Amygdala (tissue), 56 donors: ENCODE data around the gene ZBED4.

Experiments used
- DNase-seq, 56 donors: peaks; one replicate each; lab custom pipeline; 2025; lab: John Stamatoyannopoulos, UW

ZBED4 gene

DNA sequence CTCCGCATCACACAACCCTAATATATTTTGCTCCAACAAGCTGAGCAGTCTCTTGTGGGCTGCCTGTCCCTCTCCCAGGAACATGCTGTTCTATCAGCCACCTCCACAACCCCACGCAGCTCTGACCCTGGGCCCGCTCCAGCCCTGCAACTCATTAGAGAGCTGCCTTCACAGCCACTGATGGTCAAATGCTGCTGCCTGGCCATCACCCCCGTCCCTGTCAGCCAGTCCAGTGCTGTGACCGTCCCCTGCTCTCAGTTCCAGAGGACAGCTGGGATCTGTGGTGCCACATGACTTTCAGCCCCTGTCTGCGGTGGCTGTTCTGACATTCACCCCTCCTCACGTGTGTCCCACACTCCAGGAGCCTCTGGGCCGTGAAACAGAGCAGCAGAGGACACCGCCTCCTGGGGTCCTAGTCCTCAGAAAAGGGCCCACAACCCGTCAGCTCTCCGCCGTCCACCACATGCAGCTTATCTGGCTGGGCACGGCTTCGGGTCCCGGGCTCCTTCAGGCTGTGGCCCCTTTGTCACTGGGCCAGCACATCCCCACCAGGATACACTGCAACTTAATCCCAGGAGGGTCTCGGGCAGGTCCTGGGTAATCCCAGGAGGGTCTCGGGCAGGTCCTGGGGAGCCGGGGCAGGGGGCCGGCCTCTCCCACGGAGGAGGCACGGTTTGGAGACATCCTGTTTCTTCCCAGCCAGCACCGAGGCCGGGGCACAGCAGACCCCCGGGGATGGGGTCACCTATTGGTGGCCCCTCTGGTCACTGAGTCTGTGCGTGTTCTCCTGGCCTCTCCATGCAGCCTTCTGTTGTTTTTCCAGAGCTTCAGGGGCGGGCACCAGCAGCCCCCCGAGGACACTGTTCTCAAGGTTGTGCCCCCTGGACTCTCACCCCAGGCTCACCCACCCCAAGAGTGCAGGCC lies 79.9 kb downstream of the ZBED4 start:
- peak in 26 of 56 donors; percentile 8 to 72 (median 52) for DNase-seq

DNA sequence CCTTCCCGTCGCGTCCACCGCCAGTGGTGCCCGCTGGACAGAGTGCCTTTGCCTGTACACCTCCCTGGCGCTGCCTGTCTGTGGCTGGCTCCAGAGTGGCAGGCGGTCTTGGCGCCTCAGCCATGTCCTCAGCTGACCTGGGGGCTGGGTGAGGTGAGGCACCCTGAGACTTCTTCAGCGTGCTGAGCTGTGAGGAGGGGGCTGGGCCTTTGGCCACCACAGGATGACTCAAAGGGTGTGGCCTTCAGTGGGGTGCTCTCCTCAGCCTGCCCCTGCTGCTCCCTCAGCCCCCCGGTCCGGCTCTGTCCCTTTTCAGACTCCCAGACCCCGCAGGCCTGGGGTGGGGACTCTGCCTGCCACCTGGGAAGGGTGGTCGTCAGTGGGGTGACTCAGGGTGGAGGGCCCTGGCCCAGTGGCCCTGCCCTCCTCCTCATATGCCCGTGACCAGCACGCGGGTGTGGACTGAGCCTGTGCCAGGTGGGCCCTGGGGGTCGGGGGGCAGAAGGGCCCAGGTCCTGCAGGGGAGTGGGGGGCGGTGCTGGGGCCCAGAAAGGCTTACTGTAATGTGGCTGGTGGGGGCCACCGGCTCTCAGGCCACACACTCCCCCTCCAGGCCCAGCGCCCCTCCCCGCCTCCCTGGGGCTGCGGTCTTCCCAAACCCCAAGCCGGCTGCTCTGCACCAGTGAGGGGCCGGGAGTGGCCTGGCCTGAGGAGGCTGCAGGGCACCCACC lies 80.7 kb downstream of the ZBED4 start:
- peak in 17 of 56 donors; percentile 9 to 66 (median 27) for DNase-seq

DNA sequence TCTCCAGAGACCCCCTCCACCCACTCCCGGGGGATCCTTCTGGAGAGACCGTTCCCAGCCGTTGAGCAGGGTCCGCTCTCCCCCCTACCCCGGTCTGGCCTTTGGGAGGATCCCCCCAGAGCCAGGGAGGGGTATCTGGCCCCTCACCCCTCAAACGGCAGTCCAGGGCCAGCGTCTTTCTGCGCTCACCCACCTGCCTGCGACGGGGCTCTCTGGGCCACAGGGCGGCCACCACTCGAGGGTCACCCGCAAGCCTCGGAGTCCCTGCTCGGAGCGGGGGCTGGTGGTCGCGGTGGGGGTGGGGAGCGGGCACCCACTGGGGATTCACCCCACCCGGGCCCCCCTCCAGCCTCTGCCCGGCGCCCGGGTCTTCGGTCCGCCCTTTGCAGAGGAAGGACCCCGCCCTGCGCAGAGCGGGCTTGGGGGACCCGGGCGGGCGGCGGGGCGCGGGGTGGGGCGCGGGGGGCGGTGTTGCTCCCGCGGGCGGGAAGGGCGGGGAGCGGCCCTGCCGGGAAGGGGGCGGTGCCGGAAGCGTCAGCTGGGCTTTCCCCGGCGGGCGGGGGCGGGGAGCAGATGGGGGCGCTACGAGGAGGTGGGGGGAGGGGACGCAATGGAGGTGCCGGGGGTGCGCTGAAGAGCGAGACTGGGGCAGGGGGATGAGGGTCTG lies 81.4 kb downstream of the ZBED4 start:
- peak in 28 of 56 donors; percentile 5 to 77 (median 46) for DNase-seq

DNA sequence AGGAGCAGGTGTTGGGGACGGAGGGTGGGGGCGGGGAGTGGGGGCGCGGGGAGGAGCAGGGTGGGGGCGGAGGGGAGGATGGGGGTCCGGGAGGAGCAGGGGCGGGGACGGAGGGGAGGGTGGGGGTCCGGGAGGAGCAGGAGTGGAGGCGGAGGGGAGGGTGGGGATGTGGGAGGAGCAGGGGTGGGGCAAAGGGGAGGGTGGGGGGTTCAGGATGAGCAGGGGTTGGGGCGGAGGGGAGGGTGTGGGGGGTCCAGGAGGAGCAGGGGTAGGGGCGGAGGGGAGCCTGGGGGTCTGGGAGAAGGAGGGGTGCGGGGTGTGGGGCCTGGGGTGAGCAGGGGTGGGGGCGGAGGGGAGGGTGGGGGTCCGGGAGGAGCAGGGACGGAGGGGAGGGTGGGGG lies 81.9 kb downstream of the ZBED4 start:
- DNase-seq: peak in 2 of 56 donors; percentile 41 to 75

DNA sequence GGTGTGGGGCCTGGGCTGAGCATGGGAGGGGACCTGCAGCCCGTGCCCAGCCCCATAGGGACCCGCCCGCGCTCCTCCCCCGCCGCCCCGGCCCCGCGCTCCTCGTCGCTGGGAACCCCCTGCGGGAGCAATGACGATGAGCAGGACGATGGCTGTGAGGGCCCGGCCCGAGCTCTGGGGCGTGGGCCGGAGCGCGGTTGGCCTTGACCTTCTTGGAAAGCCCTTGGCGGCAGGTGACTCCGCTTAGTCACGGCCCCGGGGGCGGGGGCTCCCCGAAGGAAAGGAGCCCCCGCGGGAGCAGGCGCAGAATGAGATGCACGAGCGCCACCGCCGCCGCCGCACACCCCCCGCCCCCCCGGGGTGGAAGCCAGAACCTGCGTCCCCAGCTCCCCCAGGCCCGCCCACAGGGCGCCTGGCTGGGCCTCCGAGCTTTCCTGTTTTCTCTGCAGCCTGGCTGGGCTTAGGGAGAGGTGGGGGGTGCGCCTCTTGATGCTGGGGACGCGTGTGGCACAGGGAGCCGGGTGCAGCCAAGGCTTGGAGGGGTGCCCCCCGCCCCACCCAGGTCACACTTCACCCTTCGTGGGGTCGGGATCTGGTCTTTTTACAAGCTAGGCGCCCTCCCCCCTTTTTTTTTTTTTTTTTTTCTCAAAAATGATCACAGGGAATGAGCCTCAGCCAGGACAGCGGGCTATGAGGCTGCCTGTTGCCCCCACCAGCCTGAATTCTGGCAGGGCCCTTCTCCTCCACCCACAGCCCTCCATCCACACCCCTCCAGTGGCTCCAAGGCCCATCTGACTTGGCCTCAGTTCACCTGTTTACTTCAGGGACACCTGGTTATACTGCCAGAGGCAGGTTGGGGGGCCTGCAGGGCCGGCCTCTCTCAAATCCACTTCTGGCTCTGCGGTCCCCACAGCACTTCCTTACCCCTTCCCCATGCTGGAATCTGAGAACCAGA lies 82.7 kb downstream of the ZBED4 start:
- DNase-seq: peak in 39 of 56 donors; percentile 11 to 96 (median 62)

DNA sequence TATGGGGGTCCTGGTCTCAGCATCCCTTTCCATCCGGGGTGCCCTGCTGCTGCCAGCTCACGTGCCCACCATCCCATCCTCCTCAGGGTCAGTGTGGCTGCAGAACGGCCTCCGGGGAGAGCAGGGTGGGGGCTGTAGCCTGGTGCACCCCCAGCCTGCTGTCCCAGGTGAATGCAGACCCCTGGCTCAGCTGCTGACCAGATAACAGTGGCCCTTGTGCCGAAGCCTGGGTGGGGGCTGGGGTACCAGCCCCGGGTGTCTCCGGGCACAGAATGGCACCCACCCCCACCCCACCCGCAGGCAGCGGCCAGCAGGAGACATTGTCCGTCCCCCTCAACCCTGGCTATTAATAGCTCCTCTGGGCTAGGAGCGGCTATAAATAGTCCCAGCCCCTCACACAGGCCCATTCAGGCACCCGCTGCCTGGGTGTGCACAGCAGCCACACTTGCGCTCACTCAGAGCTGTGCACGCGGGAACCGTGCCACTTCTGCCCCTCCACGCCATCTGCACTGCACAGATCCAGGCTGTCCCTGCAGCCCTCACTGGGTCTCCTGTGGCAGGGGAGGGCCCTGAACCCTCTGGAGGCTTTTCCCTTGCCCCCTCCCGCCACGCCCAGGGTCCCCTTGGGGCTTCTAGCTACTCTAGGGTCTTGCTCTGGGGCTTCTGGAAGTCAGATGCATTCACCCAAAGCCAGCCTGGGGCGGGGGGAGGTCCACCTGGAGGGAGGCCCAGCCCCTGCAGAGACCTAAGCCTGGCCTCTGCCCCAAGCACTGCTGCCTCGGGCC lies 83.5 kb downstream of the ZBED4 start:
- DNase-seq: peak in 50 of 56 donors; percentile 24 to 89 (median 68)

DNA sequence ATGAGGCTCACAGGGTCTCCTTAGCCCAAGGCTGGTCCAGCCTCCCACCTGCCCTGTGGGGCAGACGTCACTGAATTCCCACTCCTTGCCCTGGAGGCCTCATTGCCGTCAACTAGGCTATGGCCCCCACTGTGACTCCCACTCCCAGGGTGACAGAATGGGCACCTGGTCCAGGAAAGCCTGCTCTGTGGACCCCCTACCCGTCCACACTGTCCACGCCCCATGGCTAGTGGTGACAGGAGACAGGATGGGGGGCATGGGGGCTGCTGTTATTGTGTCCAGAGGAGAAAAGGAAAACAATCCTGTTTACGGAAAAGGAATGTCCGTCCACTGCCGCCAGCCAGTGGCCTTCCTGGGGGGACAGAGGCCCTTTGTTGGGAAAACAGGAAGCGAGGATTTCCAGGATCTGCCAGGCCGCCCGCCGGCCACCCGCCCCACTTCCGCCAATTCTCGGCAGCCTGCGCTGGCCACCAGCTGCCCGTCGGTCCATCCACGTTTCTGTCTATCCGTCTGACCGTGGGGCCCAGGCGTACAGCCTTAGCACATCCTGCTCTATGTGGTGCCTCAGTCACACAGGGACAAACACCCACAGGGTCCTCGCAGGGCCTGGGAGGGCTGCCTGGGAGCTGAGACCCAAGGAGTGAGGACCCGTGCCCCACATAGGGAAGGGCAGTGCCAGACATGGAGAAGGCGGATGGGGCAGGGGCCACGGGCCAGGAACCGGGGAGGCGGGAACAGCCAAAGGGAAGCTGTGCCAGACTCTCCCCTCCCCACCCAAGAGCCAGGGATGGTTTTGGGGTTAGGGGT lies 84.3 kb downstream of the ZBED4 start:
- peak in 46 of 56 donors; percentile 13 to 82 (median 55) for DNase-seq

DNA sequence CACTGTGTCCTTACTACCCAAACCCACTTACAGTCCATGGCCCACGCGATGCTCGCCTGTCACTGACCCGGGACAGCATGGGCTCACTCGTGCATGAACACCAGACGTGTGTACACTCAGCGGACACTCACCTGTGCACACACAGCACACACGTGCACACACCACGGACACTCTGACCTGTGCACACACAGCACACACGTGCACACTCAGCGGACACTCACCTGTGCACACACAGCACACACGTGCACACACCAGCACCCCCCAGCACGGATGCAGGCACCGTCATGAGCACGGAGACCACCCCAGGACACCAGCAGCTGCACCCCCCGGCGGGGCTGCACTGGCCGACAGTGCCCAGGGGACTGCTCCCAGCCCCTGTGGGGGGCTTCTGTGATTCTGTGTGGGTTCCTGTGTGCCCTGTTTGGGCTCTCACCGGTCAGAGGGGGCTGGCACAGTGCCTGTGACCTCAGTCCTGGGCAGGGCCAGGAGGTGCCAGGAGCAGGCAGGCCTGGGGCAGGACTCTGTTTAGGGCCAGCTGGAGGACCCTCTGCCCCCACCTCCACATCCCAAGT lies 85.0 kb downstream of the ZBED4 start:
- DNase-seq: no peak
